SJSA1 (cell line): Measurements from ENCODE around the gene ABCE1. TPM values are rescaled to one million over a fixed set of nuclear protein-coding genes. Genes with fewer than 3 reads are reported as not detected.

Source experiments
- DNase-seq, 2 experiments: peaks; one replicate each; pipeline ENCODE4 v3.0.0-alpha.2; 2015 to 2020; ENCODE audit warnings: low spot score in 2 of 2, low read depth in 1 of 2
- H3K27ac ChIP-seq: fragments of 250-450 bp; sonication (Bioruptor Pico); 2 replicates; pipeline ENCODE4 v1.5.1; 2020; ENCODE audit warnings: mild to moderate bottlenecking, moderate library complexity
- H3K27me3 ChIP-seq: fragments of 250-450 bp; sonication (Bioruptor Pico); replicated peaks from 2 replicates; pipeline ENCODE4 v1.5.1; 2020; ENCODE audit warnings: mild to moderate bottlenecking, moderate library complexity
- H3K36me3 ChIP-seq: fragments of 250-450 bp; sonication (Bioruptor Pico); 2 replicates; pipeline ENCODE4 v1.5.1; 2020; ENCODE audit warnings: mild to moderate bottlenecking
- H3K4me1 ChIP-seq: fragments of 250-450 bp; sonication (Bioruptor Pico); replicated peaks from 2 replicates; pipeline ENCODE4 v1.6.1; 2021; ENCODE audit warnings: mild to moderate bottlenecking
- H3K4me3 ChIP-seq: fragments of 250-450 bp; sonication (Bioruptor Pico); 2 replicates; pipeline ENCODE4 v1.5.1; 2020; ENCODE audit warnings: mild to moderate bottlenecking
- H3K9me3 ChIP-seq: fragments of 250-450 bp; sonication (Bioruptor Pico); replicated peaks from 2 replicates; pipeline ENCODE4 v1.5.1; 2020; ENCODE audit warnings: mild to moderate bottlenecking
- total RNA-seq: library from RNA; depleted of rRNA; stranded (reverse); fragments of >200 nt; shearing (Covaris generic); gene quantifications from 2 replicates; pipeline ENCODE4 v1.2.3, GENCODE V29; 2014; rRNA removed

The ABCE1 gene
- total RNA-seq, result 162 and 170 TPM in 2 replicates

- no peaks in the 10 kb centered on the region for H3K27me3 ChIP-seq
- H3K9me3 ChIP-seq, result no peaks in the 10 kb centered on the region
- H3K27ac ChIP-seq, result peak within 1 kb of the TSS; percentile 93
- H3K36me3 ChIP-seq, result peaks cover 48% of the 10 kb centered on the region
- peak within 1 kb of the TSS; percentile 75 for H3K4me3 ChIP-seq
- peaks cover 6% of the 10 kb centered on the region for H3K4me1 ChIP-seq
- DNase-seq, result peak; percentile 94 to 98
Measured at GRCh38 chr4:145097821-145098674, at the start of gene ABCE1, which contains the start of gene ANAPC10. Gene ABCE1 (plus strand): TSS chr4:145098311. CDS start chr4:145104413, 6,102 bp downstream. Gene ANAPC10 (minus strand): TSS chr4:145098196. CDS start chr4:145096099, 2,097 bp downstream.

GRCh38 chr4:145048817-145049216 is 49.3 kb upstream of the ABCE1 start:
- H3K27ac ChIP-seq, result no peak overlapping the region
- DNase-seq, result no peak
- H3K9me3 ChIP-seq, result no peaks in the 10 kb centered on the region
- H3K36me3 ChIP-seq, result peaks cover 20% of the 10 kb centered on the region
- no peak overlapping the region for H3K4me3 ChIP-seq
- peaks cover 29% of the 10 kb centered on the region for H3K4me1 ChIP-seq
- H3K27me3 ChIP-seq, result no peaks in the 10 kb centered on the region

- Histone ChIP-seq H3K27ac (no peak overlapping the region), H3K4me3 (no peak overlapping the region), H3K9me3 (no peaks in the 10 kb centered on the region), H3K36me3 (peaks cover 20% of the 10 kb centered on the region), H3K4me1 (peaks cover 25% of the 10 kb centered on the region), H3K27me3 (no peaks in the 10 kb centered on the region)
- DNase-seq, result no peak
Measured at GRCh38 chr4:145049241-145049640, 48.9 kb upstream of the ABCE1 start.

GRCh38 chr4:145055533-145056257 is 42.4 kb upstream of the ABCE1 start:
- DNase-seq, result no peak
- Histone ChIP-seq H3K9me3 (no peaks in the 10 kb centered on the region), H3K36me3 (peaks cover 11% of the 10 kb centered on the region; the same call in 1 of the 2 replicates), H3K4me3 (no peak overlapping the region), H3K27ac (no peak overlapping the region), H3K4me1 (no peaks in the 10 kb centered on the region), H3K27me3 (no peaks in the 10 kb centered on the region)

GRCh38 chr4:145056325-145057130 is 41.6 kb upstream of the ABCE1 start:
- Histone ChIP-seq H3K4me3 (no peak overlapping the region), H3K9me3 (no peaks in the 10 kb centered on the region), H3K27ac (no peak overlapping the region), H3K4me1 (no peaks in the 10 kb centered on the region), H3K27me3 (no peaks in the 10 kb centered on the region), H3K36me3 (peaks cover 8% of the 10 kb centered on the region; the same call in 1 of the 2 replicates)
- DNase-seq, result no peak

GRCh38 chr4:145058256-145058655 is 39.9 kb upstream of the ABCE1 start:
- DNase-seq, result no peak
- Histone ChIP-seq H3K36me3 (peaks cover 6% of the 10 kb centered on the region; the same call in 1 of the 2 replicates), H3K4me3 (no peak overlapping the region), H3K27me3 (no peaks in the 10 kb centered on the region), H3K9me3 (no peaks in the 10 kb centered on the region), H3K4me1 (no peaks in the 10 kb centered on the region), H3K27ac (no peak overlapping the region)

- Histone ChIP-seq H3K27me3 (no peaks in the 10 kb centered on the region), H3K27ac (no peak overlapping the region), H3K4me1 (no peaks in the 10 kb centered on the region), H3K4me3 (no peak overlapping the region), H3K36me3 (peaks cover 8% of the 10 kb centered on the region; the same call in 1 of the 2 replicates), H3K9me3 (no peaks in the 10 kb centered on the region)
- peak in 1 of 2 experiments; percentile 43 for DNase-seq
Measured at GRCh38 chr4:145061318-145061920, 36.7 kb upstream of the ABCE1 start.

GRCh38 chr4:145066063-145066501 is 32.0 kb upstream of the ABCE1 start:
- no peak for DNase-seq

GRCh38 chr4:145069361-145069760 is 28.8 kb upstream of the ABCE1 start:
- peak in 1 of 2 experiments; percentile 26 for DNase-seq
- H3K36me3 ChIP-seq, result peaks cover 9% of the 10 kb centered on the region
- peak overlapping the region; percentile 20; the same call in 1 of the 2 replicates for H3K27ac ChIP-seq
- H3K4me3 ChIP-seq, result no peak overlapping the region
- no peaks in the 10 kb centered on the region for H3K9me3 ChIP-seq
- H3K27me3 ChIP-seq, result no peaks in the 10 kb centered on the region; the same call in 1 of the 2 replicates
- peaks cover 10% of the 10 kb centered on the region for H3K4me1 ChIP-seq

More at GRCh38 chr4:145066063-145066501, 32.0 kb upstream of the ABCE1 start:
- H3K4me1 ChIP-seq, result peaks cover 10% of the 10 kb centered on the region
- no peak overlapping the region for H3K4me3 ChIP-seq
- H3K36me3 ChIP-seq, result peaks cover 13% of the 10 kb centered on the region
- no peaks in the 10 kb centered on the region for H3K9me3 ChIP-seq
- H3K27ac ChIP-seq, result no peak overlapping the region
- no peaks in the 10 kb centered on the region for H3K27me3 ChIP-seq

GRCh38 chr4:145071560-145071959 is 26.6 kb upstream of the ABCE1 start:
- Histone ChIP-seq H3K4me1 (peaks cover 10% of the 10 kb centered on the region), H3K9me3 (no peaks in the 10 kb centered on the region), H3K36me3 (peaks cover 18% of the 10 kb centered on the region), H3K27ac (no peak overlapping the region), H3K27me3 (no peaks in the 10 kb centered on the region; the same call in 1 of the 2 replicates), H3K4me3 (no peak overlapping the region)
- no peak for DNase-seq

- H3K4me1 ChIP-seq, result no peaks in the 10 kb centered on the region
- H3K36me3 ChIP-seq, result peaks cover 42% of the 10 kb centered on the region
- DNase-seq, result no peak
- H3K27me3 ChIP-seq, result no peaks in the 10 kb centered on the region; the same call in 1 of the 2 replicates
- no peaks in the 10 kb centered on the region for H3K9me3 ChIP-seq
- no peak overlapping the region for H3K27ac ChIP-seq
- H3K4me3 ChIP-seq, result no peak overlapping the region
Measured at GRCh38 chr4:145075742-145076468, 22.2 kb upstream of the ABCE1 start.

GRCh38 chr4:145076469-145076855 is 21.6 kb upstream of the ABCE1 start:
- Histone ChIP-seq H3K27ac (no peak overlapping the region), H3K27me3 (no peaks in the 10 kb centered on the region; the same call in 1 of the 2 replicates), H3K9me3 (no peaks in the 10 kb centered on the region), H3K4me3 (no peak overlapping the region), H3K4me1 (no peaks in the 10 kb centered on the region), H3K36me3 (peaks cover 40% of the 10 kb centered on the region)
- DNase-seq, result no peak
